GM03348 (cell line): ENCODE data around the gene PIPOX.

Experiments
- DNase-seq: peaks from one replicate; pipeline ENCODE4 v3.0.0; 2012; ENCODE audit warnings: low spot score

Gene PIPOX

DNA sequence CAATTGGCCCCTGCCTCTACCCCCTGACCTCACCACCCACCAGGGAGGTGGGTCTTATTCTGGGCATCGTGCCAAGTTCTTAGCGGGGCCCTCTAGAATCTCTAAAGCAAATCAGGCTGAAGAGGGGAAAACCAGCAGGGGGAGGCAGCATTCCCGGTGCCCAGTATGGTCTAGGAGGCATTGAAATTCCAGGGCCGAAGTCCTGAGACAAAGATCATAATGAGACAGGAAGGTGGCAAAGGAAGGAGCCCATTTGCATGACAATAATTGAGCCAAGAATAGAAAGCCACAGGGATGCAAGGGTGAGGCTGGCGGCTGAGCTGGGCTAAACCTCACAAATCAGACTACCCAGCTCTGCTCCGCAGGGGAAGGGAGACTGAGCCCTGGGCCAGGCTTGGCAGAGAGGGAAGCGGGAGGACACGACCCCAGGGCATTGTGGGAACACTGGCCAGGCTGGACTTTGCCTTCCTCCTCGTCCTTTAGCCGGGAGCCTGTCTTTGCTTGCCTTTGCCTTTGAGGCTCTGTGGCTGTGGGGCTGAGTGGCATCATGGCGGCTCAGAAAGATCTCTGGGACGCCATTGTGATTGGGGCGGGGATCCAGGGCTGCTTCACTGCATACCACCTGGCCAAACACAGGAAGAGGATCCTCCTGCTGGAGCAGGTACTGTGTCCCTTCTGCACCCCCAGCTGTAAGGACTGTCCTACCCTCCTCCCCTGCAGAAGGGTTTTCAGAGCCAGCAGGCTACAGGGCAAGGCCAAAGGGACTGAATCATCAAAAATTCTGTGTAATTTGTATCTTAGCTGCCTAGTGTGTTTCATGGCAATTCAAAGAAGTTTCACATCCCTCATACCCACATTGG is at the start of gene PIPOX:
PIPOX (plus strand) TSS at position 463 of the 860 bp plus-strand sequence; CDS start at position 548, 85 bp downstream.
- DNase-seq: no peak

GRCh38 chr17:28993645-28994426 is 49.1 kb upstream of the PIPOX start:
- DNase-seq: no peak

GRCh38 chr17:28996554-28997096 is 46.3 kb upstream of the PIPOX start:
- DNase-seq: no peak

DNA sequence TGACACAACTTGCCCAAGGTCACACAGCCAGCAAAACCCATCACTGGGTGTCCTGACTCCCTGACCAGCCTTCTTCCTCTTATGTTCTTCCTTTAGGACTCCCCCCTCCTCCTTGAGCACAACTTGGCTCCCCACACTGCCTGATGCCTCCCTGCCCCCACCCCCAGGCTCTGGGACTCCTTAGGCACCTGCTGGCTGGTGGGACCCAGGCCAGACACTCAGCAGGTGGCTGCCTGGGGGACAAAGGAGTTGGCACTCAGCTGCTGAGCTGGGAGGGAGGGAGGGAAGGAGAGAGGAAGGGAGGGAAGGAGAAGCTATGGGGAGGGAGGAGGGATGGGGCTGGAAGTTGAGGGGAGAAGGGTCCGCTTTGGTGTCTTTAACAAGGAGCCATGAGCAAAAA is 45.1 kb upstream of the PIPOX start:
- DNase-seq: no peak

DNA sequence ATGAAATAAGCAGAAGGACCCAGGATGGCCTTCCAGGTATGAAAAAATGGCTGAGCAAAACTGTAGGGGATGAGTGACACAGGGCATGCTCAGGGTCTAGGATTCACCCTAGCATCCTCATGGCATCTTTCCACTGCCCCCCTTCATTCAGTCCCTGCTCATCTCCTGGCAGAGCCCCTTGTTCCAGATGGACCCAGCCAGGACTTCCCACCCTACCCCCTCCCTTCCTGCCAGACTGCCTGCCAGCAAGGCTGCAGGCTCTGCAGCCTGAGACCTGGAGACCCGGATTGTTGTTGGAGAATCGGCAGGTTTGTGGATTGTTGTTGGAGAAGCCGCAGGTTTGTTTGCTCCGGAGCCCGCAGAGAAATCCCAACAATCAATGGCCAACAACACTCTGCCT is 43.7 kb upstream of the PIPOX start:
- no peak for DNase-seq

- DNase-seq: no peak
These were observed 42.0 kb upstream of the PIPOX start for GRCh38 chr17:29000973-29001372.

DNA sequence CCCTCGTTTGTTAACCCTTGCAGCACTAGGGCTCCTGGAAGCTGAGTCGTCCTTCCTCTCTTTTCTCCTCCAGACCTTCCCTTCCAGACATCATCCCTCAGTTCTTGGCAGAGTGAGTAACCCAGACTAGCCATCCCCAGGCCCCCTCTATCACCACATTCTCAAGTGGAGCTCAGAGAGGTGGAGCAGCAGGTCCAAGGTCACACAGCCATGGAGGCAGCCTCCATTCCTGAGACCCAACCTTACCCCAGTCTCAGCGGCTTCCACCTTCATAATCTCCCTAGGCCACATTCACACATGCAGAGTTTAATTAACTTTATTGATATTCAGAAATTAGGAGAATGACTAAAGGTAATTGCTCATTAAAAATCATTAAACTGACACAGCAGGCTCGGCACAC is 40.1 kb upstream of the PIPOX start:
- no peak for DNase-seq

DNA sequence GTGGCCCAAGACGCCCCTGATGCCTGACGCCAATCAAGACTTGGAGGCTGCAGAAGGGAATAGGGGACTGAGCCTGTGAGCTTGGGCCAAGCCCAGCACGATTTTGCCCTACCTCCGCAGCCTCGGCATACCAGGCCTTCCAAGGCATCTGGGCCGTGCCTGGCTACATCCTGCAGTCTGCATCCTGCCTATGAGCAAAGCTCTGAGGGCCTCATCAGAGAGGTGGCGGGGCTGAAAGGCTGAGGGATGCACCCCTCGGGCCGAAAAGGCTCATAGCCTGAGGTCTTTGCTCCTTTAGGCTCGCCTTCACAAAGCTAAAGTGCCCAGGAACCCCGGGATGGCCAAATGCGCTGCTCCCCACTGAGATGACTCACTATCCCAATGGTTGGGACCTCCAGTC is 39.7 kb upstream of the PIPOX start:
- DNase-seq: no peak

DNA sequence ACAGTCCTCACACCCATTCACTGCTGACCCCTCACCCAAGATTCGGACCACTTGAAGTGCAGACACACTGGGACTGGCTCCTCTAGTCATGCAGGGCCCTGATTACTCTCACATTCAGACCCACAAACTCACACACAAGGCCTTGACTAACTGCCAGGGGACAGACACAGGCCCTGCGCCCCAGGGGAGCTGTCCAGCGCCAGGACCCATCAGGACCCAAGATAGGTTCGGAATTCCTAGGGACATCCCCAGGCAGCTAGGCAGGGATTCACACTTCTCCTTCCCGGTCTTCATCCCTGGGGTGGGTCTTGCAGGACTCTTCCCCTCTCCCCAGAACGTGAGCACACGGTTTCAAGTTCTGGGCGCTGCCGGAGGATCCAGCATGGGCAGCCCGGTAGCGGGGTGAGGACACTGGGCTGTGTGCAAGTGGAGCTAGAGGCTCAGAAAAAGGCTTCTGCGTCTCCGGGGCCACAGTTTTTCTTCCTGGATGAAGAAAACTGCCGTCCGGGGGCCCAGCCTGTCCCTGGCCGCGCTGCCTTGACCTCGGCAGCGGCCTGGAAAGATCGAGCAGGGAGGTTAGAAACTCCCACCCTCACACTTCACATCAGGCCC is 38.8 kb upstream of the PIPOX start:
- no peak for DNase-seq

DNA sequence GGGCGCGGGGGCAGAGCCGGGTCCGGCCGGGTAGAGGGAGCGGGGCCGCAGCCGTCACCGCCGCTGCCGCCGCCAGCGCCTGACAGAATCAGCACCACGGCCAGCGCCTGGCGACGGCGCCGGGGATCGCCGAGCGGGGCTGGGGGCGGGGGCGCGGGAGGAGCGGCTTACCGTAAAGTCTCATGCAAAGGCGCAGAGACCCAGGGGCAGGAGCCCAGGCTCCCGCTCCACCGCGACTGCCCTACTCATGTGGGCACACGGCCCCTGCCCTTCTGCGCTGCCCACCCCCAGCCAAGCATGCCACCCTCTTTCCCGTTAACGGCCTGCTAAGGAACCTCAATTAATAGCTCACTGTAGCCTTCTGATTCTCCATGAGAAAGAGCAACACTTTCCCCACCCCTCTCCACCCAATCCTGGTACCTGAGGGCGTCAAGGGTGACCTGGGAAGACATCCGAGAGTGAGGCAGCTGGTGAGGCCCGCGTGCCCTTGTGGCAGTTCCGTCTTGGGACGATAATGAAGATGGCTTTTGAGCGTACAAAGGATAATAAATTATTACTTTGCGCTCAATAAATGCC is 36.9 kb upstream of the PIPOX start, which contains the start of gene SEZ6:
SEZ6 (minus strand) TSS at position 98 of the 576 bp plus-strand sequence. CDS start 164 bp downstream, outside the sequence.
- DNase-seq: peak; percentile 92

DNA sequence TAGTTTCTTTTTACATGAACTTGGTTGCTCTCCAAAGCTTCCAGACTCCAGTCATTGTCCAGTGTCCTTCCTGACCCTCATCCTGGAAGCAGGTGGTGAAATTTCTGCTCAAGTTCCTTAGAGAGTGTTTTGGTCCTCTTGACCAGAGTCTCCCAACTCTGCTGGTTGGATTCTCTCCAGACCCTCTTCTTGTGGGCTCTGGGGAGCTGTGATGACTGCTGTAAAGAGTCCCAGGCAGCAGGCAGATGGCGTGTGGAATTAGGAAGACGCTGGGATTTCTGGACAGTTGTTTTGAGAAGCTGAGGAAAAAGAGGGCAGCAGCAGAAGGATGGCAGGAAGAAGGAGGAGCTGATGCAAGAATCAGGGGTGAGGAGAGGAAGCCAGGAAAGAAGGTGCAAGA is 35.5 kb upstream of the PIPOX start:
- no peak for DNase-seq

DNA sequence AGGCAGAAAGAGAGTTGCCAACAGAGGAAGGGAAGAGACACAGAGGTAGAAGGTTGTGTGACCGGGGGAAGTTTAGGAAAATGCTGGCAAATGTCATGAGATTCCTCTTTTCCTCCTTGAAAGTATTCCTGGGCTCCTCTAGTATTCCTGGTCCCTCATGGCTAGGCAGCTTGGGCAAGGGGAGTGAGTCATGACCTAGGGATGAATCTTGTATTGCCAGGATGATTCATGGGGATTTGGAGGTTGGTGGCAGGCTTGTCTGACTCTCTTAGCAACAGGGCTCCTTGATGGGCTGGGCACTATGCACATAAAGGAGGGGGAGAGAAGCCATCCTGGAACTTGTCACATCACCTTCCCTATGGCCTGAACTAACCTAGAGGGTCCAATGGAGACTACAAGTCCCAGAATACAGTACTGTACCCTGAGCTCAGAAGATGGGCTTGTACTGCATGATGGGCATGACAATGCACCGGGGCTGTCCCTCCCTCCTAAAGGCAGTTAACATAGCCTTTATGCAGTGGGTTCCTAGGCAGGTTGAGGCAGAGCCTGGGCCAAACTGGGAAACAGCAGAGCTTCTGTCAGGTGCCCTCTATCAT is 35.0 kb upstream of the PIPOX start:
- DNase-seq: peak; percentile 27

- DNase-seq: no peak
These were observed 34.4 kb upstream of the PIPOX start for GRCh38 chr17:29008591-29008990.

- no peak for DNase-seq
These were observed 32.8 kb upstream of the PIPOX start for GRCh38 chr17:29010129-29010528.

DNA sequence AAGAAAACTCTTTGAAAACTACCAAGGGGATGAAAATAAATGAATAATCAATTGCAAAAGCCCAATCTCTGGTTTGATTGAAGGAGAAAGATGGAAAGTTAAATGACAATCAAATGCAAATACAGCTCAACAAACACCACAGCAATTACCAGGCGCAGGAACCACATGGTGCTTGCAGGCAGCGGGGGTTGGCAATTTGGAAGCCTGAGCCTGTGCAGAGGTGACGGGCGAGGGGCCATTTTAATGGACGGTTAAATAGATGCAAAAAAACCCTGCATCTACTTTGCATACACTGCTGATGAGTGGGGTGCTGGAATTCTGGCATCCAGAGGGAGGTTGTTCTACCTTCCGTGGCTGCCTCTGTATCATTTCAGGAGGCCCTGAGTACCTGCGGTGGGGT is 32.4 kb upstream of the PIPOX start:
- no peak for DNase-seq

GRCh38 chr17:29012535-29012934 is 30.4 kb upstream of the PIPOX start:
- DNase-seq: no peak

GRCh38 chr17:29014716-29015115 is 28.2 kb upstream of the PIPOX start:
- no peak for DNase-seq

GRCh38 chr17:29016345-29017210 is 26.4 kb upstream of the PIPOX start:
- DNase-seq: no peak

DNA sequence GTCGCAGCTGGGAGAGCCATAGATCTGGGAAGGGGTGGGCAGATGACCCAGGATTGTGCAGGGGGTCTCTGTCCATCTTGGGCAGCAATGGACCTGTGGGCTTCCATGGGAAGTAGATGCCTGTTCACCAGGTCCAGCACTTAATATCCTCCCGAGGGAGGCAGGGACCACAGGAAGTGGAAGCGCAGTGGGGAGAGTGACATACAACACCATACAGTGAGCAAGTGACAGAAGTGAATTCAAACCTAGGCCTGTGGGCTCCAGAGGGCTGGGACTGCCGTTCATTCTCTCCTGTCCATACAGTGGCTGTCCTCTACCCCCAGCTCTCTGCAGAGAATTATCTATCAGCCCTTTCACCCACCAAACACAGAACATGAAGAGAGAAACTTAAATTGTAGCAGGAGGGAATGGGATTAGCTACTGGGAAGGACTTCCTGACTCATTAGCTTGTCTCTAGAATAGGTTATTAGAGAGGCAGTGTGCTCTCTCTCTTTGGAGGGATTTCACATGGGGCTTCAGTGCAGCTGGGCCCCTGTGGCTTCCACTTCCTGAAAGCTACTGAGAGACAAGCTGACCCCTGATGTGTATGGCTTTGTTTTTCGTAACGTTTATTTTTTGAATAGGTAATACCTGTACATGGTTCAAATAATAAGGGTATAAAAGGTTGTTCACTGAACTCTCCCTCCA is 24.0 kb upstream of the PIPOX start:
- no peak for DNase-seq
